ENCODE results near the gene IFI44. TPM values are rescaled to one million over a fixed set of nuclear protein-coding genes. Genes with fewer than 3 reads are reported as not detected.
A peak's percentile ranks its signal among the peaks of the same experiment; 100 is the strongest.

Gene IFI44
- total RNA-seq, 1 donor, result 35.8 TPM

GRCh38 chr1:78647238-78647637 is 2.4 kb upstream of the IFI44 start:
- H3K27me3 ChIP-seq (ENCODE audit: insufficient read depth, low read length), result no peaks in the 10 kb centered on the region
- H3K4me2 ChIP-seq (ENCODE audit: insufficient read depth, low read length), result no peak overlapping the region
- H3K9me3 ChIP-seq (ENCODE audit: low read depth, low read length), result no peaks in the 10 kb centered on the region
- no peaks in the 10 kb centered on the region for H4K20me1 ChIP-seq (ENCODE audit: insufficient read depth, low read length)
- TF ChIP-seq CTCF (IDR thresholded peaks at IDR 0.05; ENCODE audit: extremely low read depth, low read depth, low read length), result no peak
- DNase-seq (ENCODE audit: insufficient read length, low spot score, missing footprints), result no peak
- H3K27ac ChIP-seq (ENCODE audit: low read depth, low read length), result no peak overlapping the region
- H3K4me3 ChIP-seq (ENCODE audit: insufficient read depth, low read length), result no peak overlapping the region
- H3K4me1 ChIP-seq (ENCODE audit: insufficient read depth, low read length), result peaks cover 2% of the 10 kb centered on the region
- no peaks in the 10 kb centered on the region for H3K36me3 ChIP-seq (ENCODE audit: insufficient read depth, low read length)
- H2AFZ ChIP-seq (ENCODE audit: low read length), result no peak overlapping the region
- H3K79me2 ChIP-seq (ENCODE audit: insufficient read depth, low read length), result peaks cover 12% of the 10 kb centered on the region

GRCh38 chr1:78650114-78650660 is 556 bp downstream of the IFI44 start:
- H3K79me2 ChIP-seq (ENCODE audit: insufficient read depth, low read length), result peaks cover 14% of the 10 kb centered on the region
- peak overlapping the region; percentile 9 for H3K27ac ChIP-seq (ENCODE audit: low read depth, low read length)
- peak overlapping the region; percentile 61 for H3K4me3 ChIP-seq (ENCODE audit: insufficient read depth, low read length)
- no peaks in the 10 kb centered on the region for H3K27me3 ChIP-seq (ENCODE audit: insufficient read depth, low read length)
- no peak for DNase-seq (ENCODE audit: insufficient read length, low spot score, missing footprints)
- peak overlapping the region; percentile 76 for H3K4me2 ChIP-seq (ENCODE audit: insufficient read depth, low read length)
- peaks cover 2% of the 10 kb centered on the region for H3K4me1 ChIP-seq (ENCODE audit: insufficient read depth, low read length)
- H4K20me1 ChIP-seq (ENCODE audit: insufficient read depth, low read length), result no peaks in the 10 kb centered on the region
- no peak for TF ChIP-seq CTCF (IDR thresholded peaks at IDR 0.05; ENCODE audit: extremely low read depth, low read depth, low read length)
- H3K36me3 ChIP-seq (ENCODE audit: insufficient read depth, low read length), result no peaks in the 10 kb centered on the region
- H3K9me3 ChIP-seq (ENCODE audit: low read depth, low read length), result no peaks in the 10 kb centered on the region
- peak overlapping the region; percentile 72 for H2AFZ ChIP-seq (ENCODE audit: low read length)

GRCh38 chr1:78651241-78651640 is 1.6 kb downstream of the IFI44 start:
- peak overlapping the region; percentile 76 for H3K4me2 ChIP-seq (ENCODE audit: insufficient read depth, low read length)
- peak overlapping the region; percentile 72 for H2AFZ ChIP-seq (ENCODE audit: low read length)
- no peak for TF ChIP-seq CTCF (IDR thresholded peaks at IDR 0.05; ENCODE audit: extremely low read depth, low read depth, low read length)
- no peaks in the 10 kb centered on the region for H3K27me3 ChIP-seq (ENCODE audit: insufficient read depth, low read length)
- no peaks in the 10 kb centered on the region for H3K36me3 ChIP-seq (ENCODE audit: insufficient read depth, low read length)
- H4K20me1 ChIP-seq (ENCODE audit: insufficient read depth, low read length), result no peaks in the 10 kb centered on the region
- no peaks in the 10 kb centered on the region for H3K9me3 ChIP-seq (ENCODE audit: low read depth, low read length)
- H3K4me3 ChIP-seq (ENCODE audit: insufficient read depth, low read length), result peak overlapping the region; percentile 61
- H3K4me1 ChIP-seq (ENCODE audit: insufficient read depth, low read length), result peaks cover 2% of the 10 kb centered on the region
- peaks cover 14% of the 10 kb centered on the region for H3K79me2 ChIP-seq (ENCODE audit: insufficient read depth, low read length)
- peak; percentile 4 for DNase-seq (ENCODE audit: insufficient read length, low spot score, missing footprints)
- H3K27ac ChIP-seq (ENCODE audit: low read depth, low read length), result peak overlapping the region; percentile 50

- H4K20me1 ChIP-seq (ENCODE audit: insufficient read depth, low read length), result no peaks in the 10 kb centered on the region
- H2AFZ ChIP-seq (ENCODE audit: low read length), result no peak overlapping the region
- no peak overlapping the region for H3K27ac ChIP-seq (ENCODE audit: low read depth, low read length)
- H3K4me3 ChIP-seq (ENCODE audit: insufficient read depth, low read length), result no peak overlapping the region
- H3K27me3 ChIP-seq (ENCODE audit: insufficient read depth, low read length), result no peaks in the 10 kb centered on the region
- H3K9me3 ChIP-seq (ENCODE audit: low read depth, low read length), result no peaks in the 10 kb centered on the region
- H3K36me3 ChIP-seq (ENCODE audit: insufficient read depth, low read length), result no peaks in the 10 kb centered on the region
- DNase-seq (ENCODE audit: insufficient read length, low spot score, missing footprints), result peak; percentile 0
- peak overlapping the region; percentile 76 for H3K4me2 ChIP-seq (ENCODE audit: insufficient read depth, low read length)
- TF ChIP-seq CTCF (IDR thresholded peaks at IDR 0.05; ENCODE audit: extremely low read depth, low read depth, low read length), result no peak
- H3K4me1 ChIP-seq (ENCODE audit: insufficient read depth, low read length), result peaks cover 2% of the 10 kb centered on the region
- peaks cover 14% of the 10 kb centered on the region for H3K79me2 ChIP-seq (ENCODE audit: insufficient read depth, low read length)
Measured at GRCh38 chr1:78652019-78652560, 2.5 kb downstream of the IFI44 start.
